ENCODE data around the gene DAPP1. TPM values are rescaled to one million over a fixed set of nuclear protein-coding genes. Genes with fewer than 3 reads are reported as not detected.
A peak's percentile ranks its signal among the peaks of the same experiment; 100 is the strongest.

DAPP1 gene
- total RNA-seq, 1 experiment from 2014 or later: 102 TPM

- no peak for DNase-seq
- Histone ChIP-seq H3K36me3 (ENCODE audit: insufficient read depth, low read length) (peaks cover 14% of the 10 kb centered on the region; the same call in 1 of the 2 replicates), H3K79me2 (ENCODE audit: low read length) (peaks cover 49% of the 10 kb centered on the region), H3K4me2 (ENCODE audit: low read depth, low read length, poor library complexity, severe bottlenecking) (peak overlapping the region; percentile 87), H3K9me3 (ENCODE audit: low read length) (no peaks in the 10 kb centered on the region), H3K9me2 (replicated peaks; ENCODE audit: insufficient read depth, low read length) (no peaks in the 10 kb centered on the region), H3K9ac (ENCODE audit: low read length) (peak overlapping the region; percentile 85), H3K27ac (ENCODE audit: low read length) (no peak overlapping the region; the same call in 1 of the 2 replicates), H2AFZ (ENCODE audit: low read length) (no peak overlapping the region), H3K4me1 (ENCODE audit: low read length) (peaks cover 53% of the 10 kb centered on the region), H3K27me3 (ENCODE audit: low read length) (no peaks in the 10 kb centered on the region), H4K20me1 (ENCODE audit: insufficient read depth, low read depth, low read length) (no peaks in the 10 kb centered on the region), H3K4me3 (ENCODE audit: low read length) (peak overlapping the region; percentile 93)
Measured at GRCh38 chr4:99893839-99894160, 77.2 kb downstream of the DAPP1 start.

- peak; percentile 98 for DNase-seq
- Histone ChIP-seq H3K4me1 (ENCODE audit: low read length) (peaks cover 53% of the 10 kb centered on the region), H3K4me3 (ENCODE audit: low read length) (peak within 1 kb of the TSS; percentile 93)
Measured at GRCh38 chr4:99894161-99894997, 77.8 kb downstream of the DAPP1 start, which contains the start of gene LAMTOR3. TSS of gene LAMTOR3 (minus strand) at chr4:99894427. CDS start at chr4:99893963, 464 bp downstream.

DNA sequence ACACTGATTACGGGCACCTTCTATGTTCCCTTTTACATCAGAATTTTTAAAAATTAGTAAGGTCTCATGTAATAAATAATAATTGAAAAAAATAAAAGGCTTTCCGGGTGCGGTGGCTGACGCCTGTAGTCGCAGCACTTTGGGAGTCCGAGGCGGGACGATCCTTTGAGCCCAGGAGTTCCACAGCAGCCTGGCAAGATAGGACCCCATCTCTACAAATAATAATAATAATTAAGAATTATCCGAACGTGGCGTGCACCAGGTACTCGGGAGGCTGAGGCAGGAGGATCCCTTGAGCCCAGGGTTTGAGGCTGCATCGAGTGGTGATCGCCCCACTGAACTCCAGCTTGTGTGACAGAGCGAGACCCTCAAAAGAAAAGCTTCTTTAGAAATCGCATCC lies 78.4 kb downstream of the DAPP1 start:
- Histone ChIP-seq H3K27me3 (ENCODE audit: low read length) (no peaks in the 10 kb centered on the region), H3K4me3 (ENCODE audit: low read length) (peak overlapping the region; percentile 64), H3K36me3 (ENCODE audit: insufficient read depth, low read length) (peaks cover 23% of the 10 kb centered on the region; the same call in 1 of the 2 replicates), H3K9me2 (replicated peaks; ENCODE audit: insufficient read depth, low read length) (no peaks in the 10 kb centered on the region), H3K27ac (ENCODE audit: low read length) (peak overlapping the region; percentile 82), H3K79me2 (ENCODE audit: low read length) (peaks cover 42% of the 10 kb centered on the region), H3K4me1 (ENCODE audit: low read length) (peaks cover 53% of the 10 kb centered on the region), H3K4me2 (ENCODE audit: low read depth, low read length, poor library complexity, severe bottlenecking) (peak overlapping the region; percentile 79), H4K20me1 (ENCODE audit: insufficient read depth, low read depth, low read length) (no peaks in the 10 kb centered on the region), H2AFZ (ENCODE audit: low read length) (no peak overlapping the region), H3K9ac (ENCODE audit: low read length) (peak overlapping the region; percentile 69), H3K9me3 (ENCODE audit: low read length) (no peaks in the 10 kb centered on the region)
- no peak for DNase-seq

More at GRCh38 chr4:99894161-99894997, 77.8 kb downstream of the DAPP1 start, which contains the start of gene LAMTOR3:
- Histone ChIP-seq H3K36me3 (ENCODE audit: insufficient read depth, low read length) (peaks cover 20% of the 10 kb centered on the region; the same call in 1 of the 2 replicates), H3K79me2 (ENCODE audit: low read length) (peaks cover 46% of the 10 kb centered on the region), H3K27me3 (ENCODE audit: low read length) (no peaks in the 10 kb centered on the region), H3K27ac (ENCODE audit: low read length) (peak within 1 kb of the TSS; percentile 82), H3K9ac (ENCODE audit: low read length) (peak within 1 kb of the TSS; percentile 85), H3K9me3 (ENCODE audit: low read length) (no peaks in the 10 kb centered on the region), H3K9me2 (replicated peaks; ENCODE audit: insufficient read depth, low read length) (no peaks in the 10 kb centered on the region), H3K4me2 (ENCODE audit: low read depth, low read length, poor library complexity, severe bottlenecking) (peak within 1 kb of the TSS; percentile 87), H4K20me1 (ENCODE audit: insufficient read depth, low read depth, low read length) (no peaks in the 10 kb centered on the region), H2AFZ (ENCODE audit: low read length) (no peak within 1 kb of the TSS)

DNA sequence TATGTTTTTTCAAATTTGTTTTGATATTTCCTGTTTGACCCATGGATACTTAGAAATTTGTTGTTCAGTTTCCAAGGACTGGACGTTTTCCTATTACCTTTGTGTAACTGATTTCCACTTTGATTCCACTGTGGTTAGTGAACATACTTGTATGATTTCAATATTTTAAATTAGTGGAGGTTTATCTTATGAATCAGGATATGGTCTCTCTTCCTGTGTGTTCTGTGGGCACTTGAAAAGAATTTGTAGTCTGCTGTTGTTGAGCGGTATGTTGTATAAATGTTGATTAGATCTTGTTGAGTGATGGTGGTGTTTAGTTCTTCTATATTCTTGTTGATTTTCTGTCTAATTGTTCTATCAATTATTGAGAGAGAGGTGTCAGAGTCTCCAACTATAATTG lies 98.8 kb downstream of the DAPP1 start:
- H3K27ac ChIP-seq (ENCODE audit: low read length): no peak overlapping the region
- H3K79me2 ChIP-seq (ENCODE audit: low read length): peaks cover 66% of the 10 kb centered on the region
- H3K4me3 ChIP-seq (ENCODE audit: low read length): no peak overlapping the region
- H2AFZ ChIP-seq (ENCODE audit: low read length): no peak overlapping the region
- H3K4me2 ChIP-seq (ENCODE audit: low read depth, low read length, poor library complexity, severe bottlenecking): no peak overlapping the region
- H3K9me3 ChIP-seq (ENCODE audit: low read length): no peaks in the 10 kb centered on the region
- DNase-seq: no peak
- peaks cover 42% of the 10 kb centered on the region for H3K36me3 ChIP-seq (ENCODE audit: insufficient read depth, low read length)
- no peaks in the 10 kb centered on the region for H3K9me2 ChIP-seq (replicated peaks; ENCODE audit: insufficient read depth, low read length)
- H3K9ac ChIP-seq (ENCODE audit: low read length): no peak overlapping the region
- H3K4me1 ChIP-seq (ENCODE audit: low read length): no peaks in the 10 kb centered on the region
- H4K20me1 ChIP-seq (ENCODE audit: insufficient read depth, low read depth, low read length): no peaks in the 10 kb centered on the region
- no peaks in the 10 kb centered on the region for H3K27me3 ChIP-seq (ENCODE audit: low read length)

- no peak for DNase-seq
- Histone ChIP-seq H2AFZ (ENCODE audit: low read length) (no peak overlapping the region), H3K4me2 (ENCODE audit: low read depth, low read length, poor library complexity, severe bottlenecking) (no peak overlapping the region), H3K4me3 (ENCODE audit: low read length) (no peak overlapping the region), H3K27me3 (ENCODE audit: low read length) (no peaks in the 10 kb centered on the region), H3K9ac (ENCODE audit: low read length) (no peak overlapping the region), H3K9me3 (ENCODE audit: low read length) (no peaks in the 10 kb centered on the region), H3K4me1 (ENCODE audit: low read length) (no peaks in the 10 kb centered on the region), H4K20me1 (ENCODE audit: insufficient read depth, low read depth, low read length) (no peaks in the 10 kb centered on the region), H3K9me2 (replicated peaks; ENCODE audit: insufficient read depth, low read length) (no peaks in the 10 kb centered on the region), H3K79me2 (ENCODE audit: low read length) (peaks cover 60% of the 10 kb centered on the region), H3K36me3 (ENCODE audit: insufficient read depth, low read length) (peaks cover 58% of the 10 kb centered on the region), H3K27ac (ENCODE audit: low read length) (no peak overlapping the region)
Measured at GRCh38 chr4:99917575-99917974, 100.9 kb downstream of the DAPP1 start.

- Histone ChIP-seq H4K20me1 (ENCODE audit: insufficient read depth, low read depth, low read length) (no peaks in the 10 kb centered on the region), H3K9ac (ENCODE audit: low read length) (no peak overlapping the region)
- DNase-seq: no peak
Measured at GRCh38 chr4:99918656-99919055, 102.0 kb downstream of the DAPP1 start.

More at GRCh38 chr4:99918656-99919055, 102.0 kb downstream of the DAPP1 start:
- Histone ChIP-seq H3K36me3 (ENCODE audit: insufficient read depth, low read length) (peaks cover 66% of the 10 kb centered on the region), H3K27ac (ENCODE audit: low read length) (no peak overlapping the region), H3K27me3 (ENCODE audit: low read length) (no peaks in the 10 kb centered on the region), H3K4me3 (ENCODE audit: low read length) (no peak overlapping the region), H3K79me2 (ENCODE audit: low read length) (peaks cover 65% of the 10 kb centered on the region), H3K4me2 (ENCODE audit: low read depth, low read length, poor library complexity, severe bottlenecking) (no peak overlapping the region), H3K9me2 (replicated peaks; ENCODE audit: insufficient read depth, low read length) (no peaks in the 10 kb centered on the region), H3K9me3 (ENCODE audit: low read length) (no peaks in the 10 kb centered on the region), H2AFZ (ENCODE audit: low read length) (no peak overlapping the region), H3K4me1 (ENCODE audit: low read length) (no peaks in the 10 kb centered on the region)

Other genes with a start within 250 kb of the DAPP1 start
- 0.04 and 0.22 TPM in 2 replicates for gene MTTP, start 242.0 kb upstream of the DAPP1 start, total RNA-seq (2014; rRNA removed; shearing (Covaris generic); ENCODE audit: low replicate concordance)
- gene C4orf54, start 159.0 kb upstream of the DAPP1 start, total RNA-seq (2014; rRNA removed; shearing (Covaris generic); ENCODE audit: low replicate concordance): 3.4 and 4.7 TPM in 2 replicates
- 18.9 and 59.9 TPM in 2 replicates for gene LAMTOR3, start 77.6 kb downstream of the DAPP1 start, total RNA-seq (2014; rRNA removed; shearing (Covaris generic); ENCODE audit: low replicate concordance)
- gene DNAJB14, start 129.8 kb downstream of the DAPP1 start, total RNA-seq (2014; rRNA removed; shearing (Covaris generic); ENCODE audit: low replicate concordance): 28.9 and 65.8 TPM in 2 replicates
- 544 and 874 TPM in 2 replicates for gene H2AZ1, start 133.4 kb downstream of the DAPP1 start, total RNA-seq (2014; rRNA removed; shearing (Covaris generic); ENCODE audit: low replicate concordance)

All from Karpas-422 (cell line).